Breast epithelium (tissue), 4 donors: Measurements from ENCODE around the gene NTHL1. TPM values are rescaled to one million over a fixed set of nuclear protein-coding genes. Genes with fewer than 3 reads are reported as not detected.

Experiments used
- DNase-seq, 2 donors: peaks; one replicate each; pipeline ENCODE4 v3.0.0-alpha.2; 2019; ENCODE audit warnings: low spot score in 2 of 2
- H3K27ac ChIP-seq, 2 donors: fragments of 200-600 bp; sonication (generic) in 1 of 2; one replicate each; pipeline ENCODE4 v1.5.1; 2016 to 2019; ENCODE audit warnings: mild to moderate bottlenecking in 1 of 2
- H3K27me3 ChIP-seq, 2 donors: fragments of 200-600 bp; sonication (generic) in 1 of 2; one replicate each; pipeline versions ENCODE4 v1.5.1 to v1.6.0; 2017 to 2019; ENCODE audit warnings: control low read depth in 1 of 2, mild to moderate bottlenecking in 1 of 2
- H3K36me3 ChIP-seq: fragments of 200-600 bp; one replicate; pipeline ENCODE4 v1.5.1; 2019
- H3K4me1 ChIP-seq, 2 donors: fragments of 200-600 bp; sonication (generic); one replicate each; pipeline ENCODE4 v1.5.1; 2016 to 2019; ENCODE audit warnings: control low read depth in 1 of 2
- H3K4me3 ChIP-seq, 3 donors: fragments of 200-600 bp; sonication (generic); 1 replicate in 2 of 3; 2 replicates in 1 of 3; pipeline ENCODE4 v1.5.1; 2016 to 2019; ENCODE audit warnings: mild to moderate bottlenecking in 3 of 3, moderate library complexity in 2 of 3
- H3K9me3 ChIP-seq, 2 donors: fragments of 200-600 bp; sonication (generic) in 1 of 2; one replicate each; pipeline ENCODE4 v1.5.1; 2016 to 2019; ENCODE audit warnings: control low read depth in 1 of 2
- CTCF ChIP-seq, 3 donors: fragments of 450-650 bp; IDR thresholded peaks; one replicate each; pipeline ENCODE4 v1.5.1; 2016 to 2017; ENCODE audit warnings: antibody characterized with exemption in 3 of 3, mild to moderate bottlenecking in 3 of 3, moderate library complexity in 3 of 3
- POLR2A ChIP-seq: fragments of 450-650 bp; IDR thresholded peaks from one replicate; pipeline ENCODE4 v1.6.1; 2016; ENCODE audit warnings: antibody characterized with exemption, mild to moderate bottlenecking, moderate library complexity
- POLR2AphosphoS5 ChIP-seq, 3 donors: sonication (generic); formaldehyde crosslinking; IDR thresholded peaks; one replicate each; pipeline ENCODE4 v1.6.1; 2017; ENCODE audit warnings: antibody characterized with exemption in 3 of 3
- intact Hi-C: fragments of 100-400 bp; cut with DNase I; formaldehyde crosslinking; loops from one replicate; pipeline ENCODE4 v1.15.1; 2023; ENCODE audit warnings: low total_unique reads
- total RNA-seq, 3 donors: library from RNA; depleted of rRNA; stranded (reverse); fragments of >200 nt; gene quantifications; one replicate each; pipeline ENCODE4 v1.1.0, GENCODE V29; 2016

NTHL1 gene
- total RNA-seq, 3 donors from 2014 or later: 10.6 to 27.9 (median 16.1) TPM

- no peak for TF ChIP-seq POLR2A
- Histone ChIP-seq H3K27me3 (no peaks in the 10 kb centered on the region), H3K4me3 (no peak overlapping the region), H3K36me3 (no peaks in the 10 kb centered on the region), H3K9me3 (no peaks in the 10 kb centered on the region), H3K4me1 (peaks cover 7 to 16% of the 10 kb centered on the region in 2 donors), H3K27ac (peak overlapping the region; percentile 75)
- DNase-seq: no peak
- intact Hi-C loops: no loop called here
Measured at GRCh38 chr16:2081201-2082084, 33.8 kb upstream of the NTHL1 start.

- Histone ChIP-seq H3K4me1 (peaks cover 7 to 16% of the 10 kb centered on the region in 2 donors), H3K27me3 (no peaks in the 10 kb centered on the region), H3K27ac (no peak overlapping the region), H3K36me3 (no peaks in the 10 kb centered on the region), H3K4me3 (no peak overlapping the region), H3K9me3 (no peaks in the 10 kb centered on the region)
- intact Hi-C loops: loop anchor here (5.0 kb wide), 1 partner anchor 372 kb away; no protein-coding TSS in a partner anchor
- no peak for TF ChIP-seq POLR2AphosphoS5 (IDR thresholded peaks at IDR 0.05)
- TF ChIP-seq CTCF (IDR thresholded peaks at IDR 0.05): no peak
- TF ChIP-seq POLR2A: no peak
- DNase-seq: no peak
Measured at GRCh38 chr16:2079991-2080390, 32.4 kb upstream of the NTHL1 start.

- H3K27ac ChIP-seq: no peak overlapping the region
- no peaks in the 10 kb centered on the region for H3K9me3 ChIP-seq
- no peaks in the 10 kb centered on the region for H3K27me3 ChIP-seq
- TF ChIP-seq CTCF (IDR thresholded peaks at IDR 0.05) (no peak), POLR2AphosphoS5 (IDR thresholded peaks at IDR 0.05) (no peak), POLR2A (no peak)
- H3K4me1 ChIP-seq: peaks cover 7 to 16% of the 10 kb centered on the region in 2 donors
- intact Hi-C loops: loop anchor here (5.0 kb wide), 1 partner anchor 373 kb away; no protein-coding TSS in a partner anchor
- no peak overlapping the region for H3K4me3 ChIP-seq
- H3K36me3 ChIP-seq: no peaks in the 10 kb centered on the region
- DNase-seq: no peak
Measured at GRCh38 chr16:2079311-2079800, 31.7 kb upstream of the NTHL1 start.

GRCh38 chr16:2078691-2079090 is 31.1 kb upstream of the NTHL1 start:
- TF ChIP-seq CTCF (IDR thresholded peaks at IDR 0.05): no peak
- TF ChIP-seq POLR2AphosphoS5 (IDR thresholded peaks at IDR 0.05): no peak
- no peak for TF ChIP-seq POLR2A
- DNase-seq: no peak
- intact Hi-C loops: loop anchor here (5.0 kb wide), 1 partner anchor 374 kb away; no protein-coding TSS in a partner anchor

GRCh38 chr16:2078096-2078495 is 30.5 kb upstream of the NTHL1 start:
- intact Hi-C loops: loop anchor here (5.0 kb wide), 1 partner anchor 374 kb away; no protein-coding TSS in a partner anchor
- TF ChIP-seq CTCF (IDR thresholded peaks at IDR 0.05) (no peak), POLR2A (no peak), POLR2AphosphoS5 (IDR thresholded peaks at IDR 0.05) (no peak)
- Histone ChIP-seq H3K27me3 (no peaks in the 10 kb centered on the region), H3K9me3 (no peaks in the 10 kb centered on the region), H3K36me3 (no peaks in the 10 kb centered on the region), H3K27ac (no peak overlapping the region), H3K4me1 (peaks cover 7 to 14% of the 10 kb centered on the region in 2 donors), H3K4me3 (no peak overlapping the region)
- DNase-seq: no peak

More at GRCh38 chr16:2078691-2079090, 31.1 kb upstream of the NTHL1 start:
- Histone ChIP-seq H3K27ac (no peak overlapping the region), H3K9me3 (no peaks in the 10 kb centered on the region), H3K27me3 (no peaks in the 10 kb centered on the region), H3K36me3 (no peaks in the 10 kb centered on the region), H3K4me3 (no peak overlapping the region), H3K4me1 (peaks cover 7 to 16% of the 10 kb centered on the region in 2 donors)
